Stomach (tissue), 4 donors: Measurements from ENCODE around the gene MRAP2.
"Not testable (repeated sequence)": the region's sequence is repeated elsewhere in the genome, so short reads cannot be mapped to it uniquely, and the experiment has no call there.

Experiments used
- EP300 ChIP-seq: sonication (generic); formaldehyde crosslinking; IDR thresholded peaks from one replicate; pipeline ENCODE4 v1.6.1; 2017; ENCODE audit warnings: antibody characterized with exemption
- POLR2A ChIP-seq, 4 donors: fragments of 450-650 bp; IDR thresholded peaks; one replicate each; pipeline ENCODE4 v1.6.1; 2016; ENCODE audit warnings: antibody characterized with exemption in 4 of 4, control low read depth in 2 of 4, mild to moderate bottlenecking in 1 of 4, moderate library complexity in 1 of 4
- POLR2AphosphoS5 ChIP-seq, 3 donors: sonication (generic); formaldehyde crosslinking; IDR thresholded peaks; one replicate each; pipeline ENCODE4 v1.6.1; 2016; ENCODE audit warnings: antibody characterized with exemption in 3 of 3
- TF ChIP-seq, protein P1 (sequence below), 7 experiments: fragments of 450-650 bp in 4 of 7; fragments of 200-600 bp in 3 of 7; sonication (generic) in 3 of 7; IDR thresholded peaks; one replicate each; pipeline ENCODE4 v1.5.1; 2016 to 2019; ENCODE audit warnings: antibody characterized with exemption in 7 of 7, control low read depth in 2 of 7, mild to moderate bottlenecking in 1 of 7

DNA sequence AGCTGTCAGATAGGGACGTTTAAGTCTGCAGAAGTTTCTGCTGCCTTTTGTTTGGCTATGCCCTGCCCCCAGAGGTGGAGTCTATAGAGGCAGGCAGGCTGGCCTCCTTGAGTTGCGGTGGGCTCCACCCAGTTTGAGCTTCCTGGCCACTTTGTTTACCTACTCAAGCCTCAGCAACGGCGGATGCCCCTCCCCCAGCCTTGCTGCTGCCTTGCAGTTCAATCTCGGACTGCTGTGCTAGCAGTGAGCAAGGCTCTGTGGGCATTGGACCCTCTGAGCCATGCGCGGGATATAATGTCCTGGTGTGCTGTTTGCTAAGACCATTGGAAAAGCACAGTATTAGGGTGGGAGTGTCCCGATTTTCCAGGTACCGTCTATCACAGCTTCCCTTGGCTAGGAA lies 99.8 kb downstream of the MRAP2 start:
- TF ChIP-seq, protein P1, sequence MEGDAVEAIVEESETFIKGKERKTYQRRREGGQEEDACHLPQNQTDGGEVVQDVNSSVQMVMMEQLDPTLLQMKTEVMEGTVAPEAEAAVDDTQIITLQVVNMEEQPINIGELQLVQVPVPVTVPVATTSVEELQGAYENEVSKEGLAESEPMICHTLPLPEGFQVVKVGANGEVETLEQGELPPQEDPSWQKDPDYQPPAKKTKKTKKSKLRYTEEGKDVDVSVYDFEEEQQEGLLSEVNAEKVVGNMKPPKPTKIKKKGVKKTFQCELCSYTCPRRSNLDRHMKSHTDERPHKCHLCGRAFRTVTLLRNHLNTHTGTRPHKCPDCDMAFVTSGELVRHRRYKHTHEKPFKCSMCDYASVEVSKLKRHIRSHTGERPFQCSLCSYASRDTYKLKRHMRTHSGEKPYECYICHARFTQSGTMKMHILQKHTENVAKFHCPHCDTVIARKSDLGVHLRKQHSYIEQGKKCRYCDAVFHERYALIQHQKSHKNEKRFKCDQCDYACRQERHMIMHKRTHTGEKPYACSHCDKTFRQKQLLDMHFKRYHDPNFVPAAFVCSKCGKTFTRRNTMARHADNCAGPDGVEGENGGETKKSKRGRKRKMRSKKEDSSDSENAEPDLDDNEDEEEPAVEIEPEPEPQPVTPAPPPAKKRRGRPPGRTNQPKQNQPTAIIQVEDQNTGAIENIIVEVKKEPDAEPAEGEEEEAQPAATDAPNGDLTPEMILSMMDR (IDR thresholded peaks at IDR 0.05), result not testable (repeated sequence)
- TF ChIP-seq POLR2A (IDR thresholded peaks at IDR 0.05); EP300; POLR2AphosphoS5 (IDR thresholded peaks at IDR 0.05): not testable (repeated sequence)
